Cardiac fibroblast (primary cell): Measurements from ENCODE around the gene ONECUT3.

Experiments used
- DNase-seq, 2 donors: peaks; one replicate each; pipeline versions ENCODE4 v3.0.0 to v3.0.0-alpha.2; 2010; ENCODE audit warnings: low read depth in 2 of 2
- H3K4me3 ChIP-seq, 2 donors: replicated peaks in 1 of 2; 1 replicate in 1 of 2; 2 replicates in 1 of 2; pipeline ENCODE4 v1.5.1; 2011; ENCODE audit warnings: low read depth in 2 of 2, low read length in 2 of 2, mild to moderate bottlenecking in 2 of 2, moderate library complexity in 1 of 2
- TF ChIP-seq, protein P1 (sequence below): IDR thresholded peaks from one replicate; pipeline ENCODE4 v1.5.1; 2011; ENCODE audit warnings: low read depth, mild to moderate bottlenecking, low read length, inconsistent platforms

ONECUT3 gene

DNA sequence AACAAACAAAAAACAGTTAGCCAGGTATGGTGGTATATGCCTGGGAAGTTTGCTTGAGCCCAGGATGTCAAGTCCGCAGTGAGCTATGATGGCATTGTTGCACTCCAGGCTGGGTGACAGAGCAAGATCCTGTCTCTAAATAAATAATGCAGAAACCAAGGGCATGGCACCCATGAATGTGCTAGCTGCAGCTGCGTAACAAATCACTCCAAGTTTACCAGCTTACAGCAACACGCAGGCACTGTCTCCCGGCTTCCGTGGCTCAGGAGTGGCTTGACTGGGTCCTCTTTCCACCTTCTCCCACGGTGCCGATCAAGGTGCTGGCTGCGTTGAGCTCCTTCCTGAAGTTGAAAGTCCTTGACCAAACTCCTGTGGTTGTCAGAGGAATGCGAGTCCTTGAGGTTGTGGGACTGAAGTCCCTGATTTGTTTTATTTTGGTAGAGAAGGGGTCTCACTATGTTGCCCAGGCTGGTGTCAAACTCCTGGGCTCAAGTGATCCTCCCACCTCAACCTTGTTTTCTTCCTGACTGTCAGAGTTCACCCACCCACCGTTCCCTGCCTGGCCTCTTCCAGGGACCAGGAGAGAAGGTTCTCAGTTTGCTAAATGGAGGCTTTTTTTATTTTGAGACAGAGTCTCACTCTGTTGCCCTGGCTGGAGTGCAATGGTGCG lies 13.2 kb upstream of the ONECUT3 start:
- H3K4me3 ChIP-seq, result no peak overlapping the region
- no peak for DNase-seq
- TF ChIP-seq, protein P1, sequence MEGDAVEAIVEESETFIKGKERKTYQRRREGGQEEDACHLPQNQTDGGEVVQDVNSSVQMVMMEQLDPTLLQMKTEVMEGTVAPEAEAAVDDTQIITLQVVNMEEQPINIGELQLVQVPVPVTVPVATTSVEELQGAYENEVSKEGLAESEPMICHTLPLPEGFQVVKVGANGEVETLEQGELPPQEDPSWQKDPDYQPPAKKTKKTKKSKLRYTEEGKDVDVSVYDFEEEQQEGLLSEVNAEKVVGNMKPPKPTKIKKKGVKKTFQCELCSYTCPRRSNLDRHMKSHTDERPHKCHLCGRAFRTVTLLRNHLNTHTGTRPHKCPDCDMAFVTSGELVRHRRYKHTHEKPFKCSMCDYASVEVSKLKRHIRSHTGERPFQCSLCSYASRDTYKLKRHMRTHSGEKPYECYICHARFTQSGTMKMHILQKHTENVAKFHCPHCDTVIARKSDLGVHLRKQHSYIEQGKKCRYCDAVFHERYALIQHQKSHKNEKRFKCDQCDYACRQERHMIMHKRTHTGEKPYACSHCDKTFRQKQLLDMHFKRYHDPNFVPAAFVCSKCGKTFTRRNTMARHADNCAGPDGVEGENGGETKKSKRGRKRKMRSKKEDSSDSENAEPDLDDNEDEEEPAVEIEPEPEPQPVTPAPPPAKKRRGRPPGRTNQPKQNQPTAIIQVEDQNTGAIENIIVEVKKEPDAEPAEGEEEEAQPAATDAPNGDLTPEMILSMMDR, result no peak

DNA sequence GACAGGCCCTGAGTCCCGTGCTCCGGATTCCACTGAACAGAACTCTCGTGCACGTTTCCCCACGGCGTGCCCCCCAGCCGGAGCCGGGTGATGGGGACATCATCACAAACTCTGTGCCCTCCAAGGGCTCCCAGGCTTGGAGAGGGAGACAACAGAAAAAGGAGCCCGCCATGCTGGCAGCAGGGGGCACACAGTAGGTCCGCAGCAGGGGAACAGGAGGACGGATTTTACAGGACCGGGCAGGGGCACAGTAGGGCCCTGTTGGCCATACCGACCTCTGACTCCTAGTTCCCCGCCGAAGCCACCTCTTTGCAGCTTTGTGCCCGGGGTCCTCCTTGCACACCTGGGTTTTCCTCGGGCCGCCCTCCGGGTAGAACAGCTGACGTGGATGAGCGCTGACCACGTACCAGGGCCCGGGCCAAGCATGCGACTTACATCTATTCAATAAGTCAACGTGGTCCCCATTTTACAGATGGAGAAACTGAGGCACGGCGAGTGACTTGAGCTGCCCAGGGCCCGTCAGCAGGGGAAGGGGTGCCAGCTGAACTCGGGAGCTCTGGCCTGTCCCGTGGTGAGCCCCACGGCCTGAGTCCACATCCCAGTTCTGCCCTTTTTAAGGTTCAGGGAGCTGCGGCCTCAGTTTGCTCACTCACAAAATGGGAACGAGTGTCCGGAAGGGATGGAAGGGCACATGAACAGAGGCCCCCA lies 10.2 kb upstream of the ONECUT3 start:
- no peak overlapping the region for H3K4me3 ChIP-seq
- DNase-seq, result no peak
- TF ChIP-seq, protein P1, result no peak

- H3K4me3 ChIP-seq, result no peak overlapping the region
- TF ChIP-seq, protein P1, result no peak
- DNase-seq, result no peak
These were observed 9.1 kb upstream of the ONECUT3 start for GRCh38 chr19:1744133-1744665.

- no peak overlapping the region for H3K4me3 ChIP-seq
- TF ChIP-seq, protein P1, result no peak
These were observed 8.3 kb upstream of the ONECUT3 start for GRCh38 chr19:1744822-1745563.

GRCh38 chr19:1745589-1746031 lies 7.7 kb upstream of the ONECUT3 start:
- TF ChIP-seq, protein P1, result no peak
- DNase-seq, result peak in 1 of 2 donors; percentile 22
- H3K4me3 ChIP-seq, result no peak overlapping the region

More at GRCh38 chr19:1744822-1745563, 8.3 kb upstream of the ONECUT3 start:
- no peak for DNase-seq

GRCh38 chr19:1746401-1747284 lies 6.7 kb upstream of the ONECUT3 start:
- H3K4me3 ChIP-seq, result no peak overlapping the region
- TF ChIP-seq, protein P1, result no peak
- DNase-seq, result peak; percentile 44 to 63
